ENCODE measurements around the gene SDC4.

The SDC4 gene

DNA sequence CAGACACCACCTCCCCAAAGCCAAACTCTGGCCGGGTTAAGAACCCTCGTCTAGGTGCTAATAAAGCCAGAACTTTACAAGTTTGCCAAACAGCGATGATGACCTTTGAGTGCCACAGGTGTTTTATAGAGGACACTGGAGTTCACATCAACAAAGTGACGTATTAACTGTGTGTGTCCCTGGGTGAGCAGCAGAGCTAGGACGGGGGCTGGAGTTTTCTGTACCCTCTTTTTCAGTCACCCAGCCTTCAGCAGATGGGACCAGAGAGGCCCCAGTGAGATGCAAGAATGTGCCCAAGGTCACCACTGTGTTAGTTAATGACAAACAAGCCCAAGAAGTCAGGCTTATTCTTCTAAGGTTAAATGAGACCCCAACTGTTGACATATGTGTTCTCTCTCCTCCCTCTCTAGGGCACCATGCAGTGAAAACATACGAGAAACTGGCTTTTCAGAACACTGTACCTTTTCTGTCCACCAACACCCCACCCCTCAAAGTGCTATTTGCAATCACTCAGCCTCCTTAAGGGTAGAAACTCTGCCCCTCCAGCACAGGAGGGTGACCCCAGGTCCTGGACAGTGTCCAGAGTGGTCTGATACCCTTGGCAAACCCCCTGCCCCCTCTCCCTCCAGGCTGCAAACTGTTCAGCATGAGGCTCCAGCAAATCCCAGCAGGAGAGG, 5.2 kb downstream of the SDC4 start:
- no peak for DNase-seq

DNA sequence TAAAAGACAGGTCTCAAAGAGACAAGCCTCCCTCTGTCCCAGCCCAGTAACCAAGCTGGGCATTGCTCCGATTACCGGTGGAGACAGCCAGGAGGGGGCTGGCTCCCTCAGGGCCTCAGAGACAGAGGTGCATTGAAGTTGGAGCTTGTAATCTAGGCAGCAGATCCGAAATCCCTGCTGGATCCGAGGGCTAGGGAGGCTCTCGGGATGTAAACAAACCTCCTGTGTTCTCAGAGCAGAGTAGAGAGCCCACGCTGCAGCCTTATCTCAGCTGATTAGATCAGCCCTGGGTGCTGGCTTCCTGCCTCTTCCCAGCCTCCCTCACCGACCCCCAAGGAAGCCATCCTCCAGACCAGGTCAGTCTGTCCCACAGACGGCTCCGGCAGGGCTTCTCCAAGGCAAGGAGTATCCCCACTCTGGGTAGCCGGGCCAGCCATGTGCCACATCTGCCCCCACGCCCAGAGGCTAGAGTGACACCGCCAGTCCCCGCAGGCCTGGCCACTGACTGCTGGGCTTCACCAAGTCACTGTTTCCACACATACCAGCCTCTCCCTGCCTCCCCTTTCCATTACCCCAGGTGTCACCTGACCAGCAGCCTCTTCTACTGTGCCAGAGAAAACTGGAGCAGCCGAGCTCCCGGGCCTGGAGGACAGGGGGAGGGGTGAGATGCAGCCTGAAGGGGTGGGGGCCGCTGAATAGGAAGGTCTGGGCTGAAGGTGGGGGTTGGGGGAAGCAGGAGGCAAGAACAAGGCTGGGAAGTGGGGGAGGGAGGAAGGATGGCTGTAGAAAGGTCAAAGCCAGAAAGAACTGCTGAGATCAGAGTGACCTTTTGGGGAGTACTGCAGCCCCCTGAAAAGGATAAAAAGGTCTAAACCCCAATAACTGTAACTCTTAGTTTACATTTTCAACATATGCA, 6.0 kb downstream of the SDC4 start:
- no peak for DNase-seq

- no peak for DNase-seq
These were observed 6.7 kb downstream of the SDC4 start for GRCh38 chr20:45341579-45341938.

GRCh38 chr20:45340951-45341350, 7.3 kb downstream of the SDC4 start:
- no peak for DNase-seq

DNA sequence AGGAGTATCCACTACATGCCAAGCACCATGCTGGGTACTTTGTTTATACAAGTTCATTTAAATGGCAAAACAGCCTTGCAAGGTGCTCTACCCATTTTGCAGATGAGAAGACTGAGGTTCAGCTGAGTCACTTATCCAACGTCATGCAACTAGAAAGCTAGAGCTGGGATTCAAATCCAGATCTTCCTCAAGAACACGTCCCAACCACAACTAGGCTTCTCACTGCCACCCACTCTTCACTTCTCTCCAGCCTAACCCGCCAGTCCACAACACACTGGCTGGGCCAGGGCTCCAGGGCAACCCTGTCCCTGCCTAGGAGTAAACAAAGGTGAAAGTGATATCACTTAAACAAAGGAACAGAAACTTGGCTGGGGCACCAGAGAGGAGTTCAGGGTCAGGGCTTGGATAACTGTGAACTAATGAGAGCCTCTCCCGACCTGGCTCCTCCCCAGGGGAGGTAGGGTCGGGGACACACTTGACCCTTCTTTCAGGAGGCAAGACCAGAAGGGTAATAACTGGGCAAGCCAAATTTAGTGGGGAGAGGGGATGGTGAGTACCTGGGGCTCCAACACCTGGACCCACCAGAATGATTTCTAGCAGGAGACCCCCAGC, 7.9 kb downstream of the SDC4 start:
- DNase-seq: no peak

GRCh38 chr20:45339799-45340198, 8.4 kb downstream of the SDC4 start:
- DNase-seq: no peak

DNA sequence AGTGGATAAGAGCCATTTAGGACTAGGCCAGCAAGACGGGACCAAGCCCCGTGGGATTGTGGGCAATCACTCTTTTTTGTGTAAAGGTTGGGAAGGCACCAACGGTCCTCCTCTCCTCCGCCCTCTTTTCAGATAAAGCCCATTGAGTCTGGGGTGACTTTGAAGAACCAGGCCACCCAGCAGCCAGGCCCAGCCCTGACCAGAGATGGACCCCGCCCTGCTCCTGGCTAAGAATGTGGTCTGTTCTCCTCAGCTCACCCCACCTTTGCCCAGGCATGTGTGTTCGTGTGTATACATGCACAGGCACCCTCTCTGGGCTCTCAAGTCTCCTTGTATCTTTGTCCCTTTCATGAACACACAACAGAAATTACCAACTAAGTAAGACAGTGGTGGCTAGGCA, 9.1 kb downstream of the SDC4 start:
- no peak for DNase-seq

GRCh38 chr20:45338121-45339030, 9.8 kb downstream of the SDC4 start:
- DNase-seq: no peak

GRCh38 chr20:45337367-45338120, 10.7 kb downstream of the SDC4 start:
- no peak for DNase-seq

- DNase-seq: no peak
These were observed 11.5 kb downstream of the SDC4 start for GRCh38 chr20:45336530-45337366.

- no peak for DNase-seq
These were observed 17.7 kb downstream of the SDC4 start for GRCh38 chr20:45330476-45330875.

- DNase-seq: no peak
These were observed 18.5 kb downstream of the SDC4 start for GRCh38 chr20:45329497-45330319.

DNA sequence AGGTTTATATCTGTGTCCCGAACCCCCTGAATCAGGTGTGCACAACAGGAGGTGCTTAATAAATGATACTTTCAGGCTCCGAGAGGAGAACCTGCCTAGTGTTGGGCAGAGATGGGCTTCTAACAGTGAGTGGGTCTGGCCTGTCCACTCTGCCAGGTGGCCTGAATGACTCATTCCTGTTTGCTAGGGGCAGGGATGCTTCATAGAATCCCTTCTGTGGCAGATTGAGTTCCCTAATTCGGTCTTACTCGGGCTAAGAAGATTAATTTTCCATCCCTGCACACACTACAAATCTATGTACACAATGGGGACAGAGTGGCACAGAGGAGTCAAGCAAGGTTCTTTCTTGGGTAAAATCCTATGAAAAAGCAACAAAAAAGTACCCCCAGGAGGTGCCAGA, 19.8 kb downstream of the SDC4 start:
- no peak for DNase-seq

- no peak for DNase-seq
These were observed 22.9 kb downstream of the SDC4 start for GRCh38 chr20:45325371-45325770.

GRCh38 chr20:45323731-45324130, 24.5 kb downstream of the SDC4 start:
- DNase-seq: no peak

- no peak for DNase-seq
These were observed 25.3 kb downstream of the SDC4 start for GRCh38 chr20:45322952-45323383.

- peak; percentile 50 for DNase-seq
These were observed 27.2 kb downstream of the SDC4 start for GRCh38 chr20:45320948-45321595.

- no peak for DNase-seq
These were observed 29.3 kb downstream of the SDC4 start for GRCh38 chr20:45318948-45319347.

DNA sequence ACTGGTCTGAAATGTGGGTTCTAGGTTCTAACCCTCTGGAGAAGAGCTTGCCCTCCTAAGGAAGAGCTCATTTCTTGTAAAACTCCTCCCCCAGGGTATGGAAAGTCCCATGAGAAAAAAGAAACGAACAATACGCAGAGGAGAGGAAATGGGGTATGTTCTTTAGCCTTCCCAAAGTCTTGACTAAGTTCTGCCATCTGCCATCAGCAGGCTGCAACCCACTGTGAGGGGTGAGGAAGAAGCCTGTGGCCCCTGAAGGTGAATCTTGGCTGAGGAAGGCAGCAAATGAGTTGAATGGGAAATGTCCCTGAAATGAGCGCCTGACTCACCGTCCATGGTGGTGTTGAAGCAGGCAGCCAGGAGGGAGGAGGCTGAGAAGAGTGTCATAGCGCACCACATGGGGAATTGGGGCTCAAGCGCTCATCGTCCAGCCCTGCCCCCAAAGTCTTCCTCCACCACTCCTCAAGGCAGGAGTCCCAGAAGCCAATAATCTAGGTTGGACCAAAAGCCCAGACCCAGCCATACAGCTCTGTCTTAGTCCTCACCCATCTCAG, 29.8 kb downstream of the SDC4 start:
- DNase-seq: no peak

All from CD4-positive, alpha-beta T cell treated with Interleukin-17A for 1 hour (primary cell).